Measurements from ENCODE around the gene ANGPTL2. TPM values are rescaled to one million over a fixed set of nuclear protein-coding genes. Genes with fewer than 3 reads are reported as not detected.
A peak's percentile ranks its signal among the peaks of the same experiment; 100 is the strongest.

ANGPTL2 gene
- total and polyA plus RNA-seq, 12 donors, result 3.0 to 32.6 (median 11.4) TPM

- H3K9me3 ChIP-seq (replicated peaks in 1 of 3), result no peaks in the 10 kb centered on the region
- no peak overlapping the region for H3K4me3 ChIP-seq
- no peak overlapping the region for H3K27ac ChIP-seq
- no peaks in the 10 kb centered on the region for H3K4me1 ChIP-seq (replicated peaks in 1 of 2)
- peak in 1 of 7 donors; percentile 3 for DNase-seq
- H3K27me3 ChIP-seq, result no peaks in the 10 kb centered on the region
- 75 to 87% (median 82%) methylated on average over 7 of the region's 7 CpGs for WGBS, 4 donors
- H3K36me3 ChIP-seq (replicated peaks in 1 of 2), result no peaks in the 10 kb centered on the region
- intact Hi-C loops (cut with DNase I), result no loop called here
- no peak for TF ChIP-seq CTCF (IDR thresholded peaks at IDR 0.05)
- TF ChIP-seq POLR2A (IDR thresholded peaks at IDR 0.05), result no peak
Observed at GRCh38 chr9:127105805-127106465, 16.5 kb downstream of the ANGPTL2 start.

GRCh38 chr9:127104581-127105311, 17.7 kb downstream of the ANGPTL2 start:
- intact Hi-C loops (cut with DNase I), result no loop called here
- no peak overlapping the region for H3K4me3 ChIP-seq
- no peak overlapping the region for H3K27ac ChIP-seq
- DNase-seq, result peak in 1 of 7 donors; percentile 7
- no peaks in the 10 kb centered on the region for H3K9me3 ChIP-seq (replicated peaks in 1 of 3)
- TF ChIP-seq POLR2A (IDR thresholded peaks at IDR 0.05), result no peak
- TF ChIP-seq CTCF (IDR thresholded peaks at IDR 0.05), result no peak
- H3K36me3 ChIP-seq (replicated peaks in 1 of 2), result no peaks in the 10 kb centered on the region
- no peaks in the 10 kb centered on the region for H3K4me1 ChIP-seq (replicated peaks in 1 of 2)
- WGBS, 4 donors, result 88 to 97% (median 96%) methylated on average over 7 of the region's 7 CpGs
- no peaks in the 10 kb centered on the region for H3K27me3 ChIP-seq

GRCh38 chr9:127102788-127103187, 19.6 kb downstream of the ANGPTL2 start:
- intact Hi-C loops (cut with DNase I), result no loop called here
- H3K36me3 ChIP-seq (replicated peaks in 1 of 2), result no peaks in the 10 kb centered on the region
- H3K27me3 ChIP-seq, result no peaks in the 10 kb centered on the region
- H3K27ac ChIP-seq, result no peak overlapping the region
- DNase-seq, result peak in 5 of 7 donors; percentile 52 to 78 (median 57)
- TF ChIP-seq CTCF (IDR thresholded peaks at IDR 0.05) (no peak), POLR2A (IDR thresholded peaks at IDR 0.05) (no peak)
- no peak overlapping the region for H3K4me3 ChIP-seq
- H3K9me3 ChIP-seq (replicated peaks in 1 of 3), result no peaks in the 10 kb centered on the region
- WGBS, 4 donors, result 52 to 64% (median 56%) methylated on average over 2 of the region's 2 CpGs
- H3K4me1 ChIP-seq (replicated peaks in 1 of 2), result no peaks in the 10 kb centered on the region

- Histone ChIP-seq H3K4me1 (replicated peaks in 1 of 2) (no peaks in the 10 kb centered on the region), H3K4me3 (no peak overlapping the region), H3K27me3 (no peaks in the 10 kb centered on the region), H3K9me3 (replicated peaks in 1 of 3) (no peaks in the 10 kb centered on the region), H3K27ac (no peak overlapping the region), H3K36me3 (replicated peaks in 1 of 2) (no peaks in the 10 kb centered on the region)
- DNase-seq, result no peak
- intact Hi-C loops (cut with DNase I), result no loop called here
- no peak for TF ChIP-seq POLR2A (IDR thresholded peaks at IDR 0.05)
- TF ChIP-seq CTCF (IDR thresholded peaks at IDR 0.05), result no peak
Observed at GRCh38 chr9:127102176-127102575, 20.3 kb downstream of the ANGPTL2 start.
